DOHH2 (cell line): Measurements from ENCODE around the gene CFAP73.

Experiments
- CTCF ChIP-seq: fragments of 200-600 bp; sonication (generic); IDR thresholded peaks from one replicate; pipeline ENCODE4 v1.5.1; 2014; ENCODE audit warnings: antibody characterized with exemption, mild to moderate bottlenecking, low read depth, low read length; ENCODE audit not compliant: poor library complexity, severe bottlenecking
- EZH2phosphoT487 ChIP-seq: fragments of 200-600 bp; sonication (generic); IDR thresholded peaks from 2 replicates; pipeline ENCODE4 v1.6.1; 2017; ENCODE audit warnings: borderline replicate concordance, mild to moderate bottlenecking, antibody characterized with exemption, low read length, moderate library complexity, mixed read lengths

- TF ChIP-seq CTCF (no peak), EZH2phosphoT487 (no peak)
Measured at GRCh38 chr12:113186666-113187325, 37.3 kb downstream of the CFAP73 start.
